DMS79 (cell line): Measurements from ENCODE around the gene TEX26.

Source experiments
- DNase-seq: peaks from one replicate; lab custom pipeline; 2025; lab: John Stamatoyannopoulos, UW

TEX26 gene

DNA sequence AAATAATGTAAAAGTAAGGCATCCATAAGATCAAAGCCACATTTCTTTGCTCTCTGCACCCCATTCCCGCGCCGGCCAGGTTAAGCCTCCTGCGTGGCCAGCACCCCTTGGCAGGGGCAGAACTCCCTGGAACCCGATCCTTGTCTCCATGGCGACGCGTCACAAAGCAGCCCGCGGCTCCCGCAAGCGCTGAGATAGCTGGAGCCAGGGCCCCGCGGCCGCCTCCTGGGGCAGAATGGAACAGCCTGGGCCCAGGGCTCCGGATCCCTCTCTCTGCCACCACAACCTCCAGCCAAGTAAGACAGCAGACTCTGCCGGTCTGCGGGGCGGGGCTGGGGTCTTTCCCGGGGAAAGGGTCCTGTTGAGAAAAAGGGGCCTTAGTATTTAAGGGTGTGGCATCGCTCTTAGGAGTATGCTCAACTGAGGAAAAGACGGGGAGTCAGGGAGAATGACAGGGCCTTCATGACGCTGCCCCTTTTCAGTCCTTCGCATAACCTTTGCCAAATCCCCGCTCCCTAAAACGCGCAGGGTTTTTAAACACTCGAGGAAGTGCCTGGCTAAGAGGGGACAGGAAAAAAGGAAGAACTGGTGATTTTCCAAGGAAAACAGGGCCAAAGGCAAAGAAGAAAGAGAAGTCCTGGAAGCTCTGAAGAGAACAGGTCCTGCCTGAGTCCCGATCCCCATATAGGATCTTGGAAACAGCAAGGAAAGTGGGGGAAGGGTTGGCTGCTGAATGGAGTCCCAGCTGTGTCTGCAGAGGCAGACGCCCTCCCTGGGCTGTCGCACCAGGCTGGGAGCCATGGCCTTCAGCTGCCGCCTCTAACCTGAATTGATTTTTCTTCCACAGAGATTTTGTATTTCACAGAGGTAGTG, at the start of gene TEX26:
TSS of gene TEX26 (plus strand) at position 176 of the 873 bp plus-strand sequence. CDS start at position 236, 60 bp downstream.
- no peak for DNase-seq

GRCh38 chr13:30882996-30883766, 49.3 kb upstream of the TEX26 start:
- no peak for DNase-seq

DNA sequence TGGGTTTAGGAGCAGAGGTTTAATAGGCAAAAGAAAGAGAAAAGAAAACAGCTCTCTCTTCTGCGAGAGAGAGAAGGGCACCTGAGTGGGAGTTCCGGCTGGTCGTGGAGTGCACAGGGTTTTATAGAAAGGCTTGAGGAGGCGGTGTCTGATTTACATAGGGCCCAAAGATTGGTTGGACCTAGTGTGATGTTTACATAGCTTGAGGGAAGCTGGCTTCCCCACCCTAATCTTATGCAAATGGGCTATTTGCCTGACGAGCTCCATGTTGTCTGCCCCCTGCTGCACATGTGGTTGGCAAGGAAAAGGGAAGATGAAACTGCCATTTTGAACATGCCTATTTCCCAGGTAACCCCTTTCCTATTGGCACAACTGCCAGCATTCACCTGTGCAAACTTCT, 47.9 kb upstream of the TEX26 start:
- no peak for DNase-seq

DNA sequence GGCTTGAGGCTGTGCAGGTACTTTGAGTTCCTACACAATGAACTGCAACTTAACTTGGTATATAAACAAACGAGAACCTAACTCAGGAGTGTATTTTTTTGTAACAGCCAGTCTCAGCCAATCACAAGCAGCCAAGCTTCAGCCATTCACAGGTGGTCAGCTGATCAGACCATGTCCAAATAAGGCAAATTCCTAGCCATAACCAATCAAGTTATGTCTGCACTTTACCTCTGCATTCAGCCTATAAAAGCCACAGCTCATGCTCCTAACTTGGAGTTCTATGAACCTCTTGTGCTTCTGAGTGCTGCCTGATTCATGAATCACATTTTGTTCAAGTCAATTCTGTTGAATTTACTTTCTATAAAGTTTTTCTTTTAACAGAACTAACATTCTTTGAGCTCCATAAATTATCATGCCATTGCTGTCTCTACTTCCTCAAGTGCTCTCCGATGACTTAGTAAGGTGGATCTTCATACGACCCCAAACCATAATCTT, 43.2 kb upstream of the TEX26 start:
- no peak for DNase-seq

DNA sequence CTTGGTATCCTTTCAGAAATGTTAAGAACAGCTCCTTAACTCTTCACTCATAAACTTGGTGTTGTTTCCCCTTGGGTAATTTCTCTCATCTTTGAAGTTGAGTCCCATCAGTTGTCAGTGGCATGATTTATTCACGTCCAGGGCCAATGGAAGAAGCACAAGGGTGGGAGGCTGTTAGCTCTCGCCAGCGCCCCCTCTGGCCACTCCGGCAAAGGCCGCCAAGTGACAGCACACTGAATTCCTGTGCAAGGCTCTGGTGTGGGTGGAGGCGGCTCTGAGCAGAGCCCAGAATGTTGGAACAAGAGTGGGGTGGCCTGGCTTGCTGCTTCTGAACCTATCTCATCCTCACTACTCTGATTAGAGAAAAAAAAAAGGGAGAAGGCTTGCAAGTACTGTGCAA, 39.5 kb upstream of the TEX26 start:
- no peak for DNase-seq

GRCh38 chr13:30895773-30896172, 36.7 kb upstream of the TEX26 start:
- DNase-seq: no peak

DNA sequence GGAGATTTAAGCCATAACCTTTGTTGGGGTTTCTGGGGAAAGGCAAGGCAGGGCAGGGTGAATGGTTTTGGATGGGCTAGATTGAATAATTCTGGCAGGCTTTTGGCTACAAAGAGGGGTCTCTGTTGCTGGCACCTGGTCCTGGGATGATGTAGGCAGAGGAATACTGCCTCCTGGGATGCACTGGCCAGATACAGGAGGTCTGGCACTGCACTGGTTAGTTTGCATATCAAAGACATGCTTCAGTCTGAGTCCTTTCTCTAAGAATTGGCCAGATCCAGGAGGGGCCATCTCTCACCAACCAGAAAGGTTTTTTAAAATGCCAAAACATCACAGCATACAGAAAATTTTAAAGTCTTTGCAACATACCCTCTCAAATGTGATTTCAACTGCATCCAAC, 34.4 kb upstream of the TEX26 start:
- DNase-seq: no peak

DNA sequence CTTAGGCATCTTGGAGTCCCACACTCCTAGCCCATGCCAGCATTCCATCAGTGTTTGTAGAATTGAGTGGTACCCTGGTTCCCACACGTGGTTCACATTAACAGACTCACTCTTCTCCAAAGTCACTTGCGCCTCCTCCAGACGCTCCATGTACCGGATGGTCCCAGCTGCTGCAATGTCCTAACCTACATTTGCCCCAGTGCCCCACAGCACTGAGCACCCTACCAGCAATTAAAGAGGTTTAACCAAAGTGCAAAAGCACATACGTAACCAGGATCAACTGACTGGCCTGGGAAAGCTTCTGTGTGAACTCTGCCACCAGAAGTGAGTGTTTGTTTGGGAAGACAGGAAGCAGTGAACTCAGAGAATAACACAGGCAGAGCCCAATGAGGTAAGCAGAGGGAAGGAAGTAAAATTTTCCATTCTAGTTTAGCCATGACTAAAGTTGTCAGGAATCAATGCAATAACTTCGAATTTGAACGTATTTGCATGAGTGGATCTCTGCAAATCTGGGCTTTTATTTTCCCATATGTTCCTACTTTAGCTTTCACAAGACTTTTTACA, 33.7 kb upstream of the TEX26 start:
- DNase-seq: no peak

- DNase-seq: no peak
These were observed 32.0 kb upstream of the TEX26 start for GRCh38 chr13:30900436-30900835.

DNA sequence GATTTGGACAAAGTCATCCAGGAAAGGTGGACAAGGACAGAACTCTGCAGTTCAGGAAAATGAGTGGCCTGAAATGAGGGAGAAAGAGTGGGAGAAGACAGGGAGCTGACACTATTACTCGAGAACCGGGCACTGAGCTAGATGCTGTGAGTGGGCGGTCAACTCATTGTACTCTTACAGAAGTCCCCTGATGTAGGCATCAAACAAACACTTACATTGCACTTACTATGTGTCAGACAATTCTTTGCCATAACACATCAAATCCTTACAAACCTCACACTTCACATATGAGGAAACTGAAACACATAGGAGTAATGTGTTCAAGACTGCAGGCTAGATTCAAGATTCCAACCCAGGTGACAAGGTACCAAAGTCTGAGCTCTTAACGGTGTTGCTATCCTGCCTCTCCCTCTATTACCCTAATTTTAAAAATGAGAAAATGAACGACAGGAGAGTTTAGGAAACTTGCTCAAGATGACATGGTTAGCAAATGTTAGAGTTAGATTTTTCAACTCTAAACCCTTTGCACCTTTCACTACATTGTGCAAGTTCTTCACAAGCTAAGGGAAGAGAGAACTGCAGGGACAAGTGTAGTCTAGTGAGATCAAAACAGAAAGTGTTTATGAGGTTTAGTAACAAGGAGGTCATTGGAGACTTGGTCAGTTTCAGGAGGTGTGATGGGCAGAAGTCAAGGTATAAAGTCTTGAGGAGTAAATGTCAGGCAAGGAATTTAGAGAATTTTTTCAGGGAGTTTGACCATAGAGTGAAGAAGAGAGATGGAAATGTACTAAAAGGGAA, 31.3 kb upstream of the TEX26 start:
- no peak for DNase-seq

- DNase-seq: no peak
These were observed 28.4 kb upstream of the TEX26 start for GRCh38 chr13:30904043-30904442.

DNA sequence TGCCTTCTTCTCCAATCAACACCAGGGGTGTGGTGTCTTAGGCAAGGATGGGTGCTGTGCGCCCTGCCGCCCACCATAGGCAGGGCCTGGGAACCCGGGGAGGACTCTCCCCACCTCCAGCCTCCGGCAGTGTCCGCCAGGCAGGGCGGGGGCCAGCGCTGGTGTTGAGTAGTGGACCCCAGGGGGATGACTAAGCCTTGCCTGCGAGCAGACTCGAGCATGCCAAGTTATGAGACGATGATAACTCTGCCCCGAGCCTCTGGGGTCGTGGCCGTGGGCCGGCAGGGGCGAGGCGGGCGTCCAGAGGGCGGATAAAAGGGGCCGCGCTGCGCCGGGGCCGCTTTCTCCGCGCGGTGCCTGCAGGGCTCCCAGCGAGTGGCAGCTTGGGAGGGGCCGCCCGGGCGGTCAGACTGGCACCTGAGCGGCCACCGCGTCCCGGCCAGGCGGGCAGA, 26.5 kb upstream of the TEX26 start, which contains the start of gene MEDAG:
TSS of gene MEDAG (plus strand) at position 340 of the 452 bp plus-strand sequence. CDS start 245 bp downstream, outside the sequence.
- DNase-seq: no peak

DNA sequence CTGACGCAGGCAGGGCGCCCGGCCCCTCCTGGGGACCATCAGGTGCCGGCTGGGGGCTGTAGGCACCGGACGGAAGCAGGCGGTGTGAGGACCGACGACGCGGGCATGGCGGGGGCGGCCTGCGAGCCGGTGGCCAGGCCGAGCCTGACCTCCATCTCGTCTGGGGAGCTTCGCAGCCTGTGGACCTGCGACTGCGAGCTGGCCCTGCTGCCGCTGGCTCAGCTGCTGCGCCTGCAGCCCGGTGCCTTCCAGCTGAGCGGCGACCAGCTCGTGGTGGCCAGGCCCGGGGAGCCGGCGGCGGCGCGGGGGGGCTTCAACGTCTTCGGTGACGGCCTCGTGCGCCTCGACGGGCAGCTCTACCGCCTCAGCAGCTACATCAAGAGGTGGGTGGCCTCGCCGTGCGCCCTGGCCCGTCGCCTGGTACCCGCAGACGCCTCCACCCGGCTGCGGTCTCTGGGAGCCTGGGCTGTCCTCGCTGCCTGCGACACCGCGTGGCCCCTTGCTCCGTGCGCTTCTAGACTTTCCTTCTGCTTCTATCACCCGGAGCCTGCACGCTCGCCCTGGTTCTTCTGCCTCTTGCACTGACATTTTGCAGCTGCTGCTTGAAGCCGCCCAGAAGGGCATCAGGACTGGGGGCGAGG, 25.9 kb upstream of the TEX26 start:
- no peak for DNase-seq

GRCh38 chr13:30907121-30907861, 25.2 kb upstream of the TEX26 start:
- DNase-seq: peak; percentile 80

DNA sequence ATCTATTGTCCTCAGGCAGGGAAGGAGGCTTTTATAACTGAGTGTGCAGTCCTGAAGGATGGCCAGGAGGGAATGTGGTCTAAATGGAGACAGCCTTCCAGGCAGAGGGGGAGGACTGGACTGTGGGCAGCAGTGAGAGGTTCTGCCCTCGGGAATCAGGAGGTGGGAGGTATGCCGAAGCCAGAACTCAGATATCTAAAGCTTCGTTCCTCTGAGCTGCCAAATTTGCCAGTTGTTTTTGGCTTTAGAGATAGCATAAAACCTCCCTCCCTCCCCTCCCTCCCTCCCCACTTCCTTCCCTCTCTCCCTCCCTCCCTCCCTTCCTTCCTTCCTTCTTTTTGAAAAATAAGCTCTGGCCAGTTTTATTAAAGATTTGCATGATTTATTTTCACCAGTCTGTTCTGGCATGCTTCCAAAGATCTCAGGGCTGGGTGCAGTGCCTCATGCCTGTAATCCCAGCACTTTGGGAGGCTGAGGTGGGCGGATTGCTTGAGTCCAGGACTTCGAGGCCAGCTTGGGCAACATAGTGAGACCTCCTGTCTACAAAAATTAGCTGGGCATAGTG, 24.0 kb upstream of the TEX26 start:
- DNase-seq: no peak

- DNase-seq: no peak
These were observed 21.8 kb upstream of the TEX26 start for GRCh38 chr13:30910676-30911075.

DNA sequence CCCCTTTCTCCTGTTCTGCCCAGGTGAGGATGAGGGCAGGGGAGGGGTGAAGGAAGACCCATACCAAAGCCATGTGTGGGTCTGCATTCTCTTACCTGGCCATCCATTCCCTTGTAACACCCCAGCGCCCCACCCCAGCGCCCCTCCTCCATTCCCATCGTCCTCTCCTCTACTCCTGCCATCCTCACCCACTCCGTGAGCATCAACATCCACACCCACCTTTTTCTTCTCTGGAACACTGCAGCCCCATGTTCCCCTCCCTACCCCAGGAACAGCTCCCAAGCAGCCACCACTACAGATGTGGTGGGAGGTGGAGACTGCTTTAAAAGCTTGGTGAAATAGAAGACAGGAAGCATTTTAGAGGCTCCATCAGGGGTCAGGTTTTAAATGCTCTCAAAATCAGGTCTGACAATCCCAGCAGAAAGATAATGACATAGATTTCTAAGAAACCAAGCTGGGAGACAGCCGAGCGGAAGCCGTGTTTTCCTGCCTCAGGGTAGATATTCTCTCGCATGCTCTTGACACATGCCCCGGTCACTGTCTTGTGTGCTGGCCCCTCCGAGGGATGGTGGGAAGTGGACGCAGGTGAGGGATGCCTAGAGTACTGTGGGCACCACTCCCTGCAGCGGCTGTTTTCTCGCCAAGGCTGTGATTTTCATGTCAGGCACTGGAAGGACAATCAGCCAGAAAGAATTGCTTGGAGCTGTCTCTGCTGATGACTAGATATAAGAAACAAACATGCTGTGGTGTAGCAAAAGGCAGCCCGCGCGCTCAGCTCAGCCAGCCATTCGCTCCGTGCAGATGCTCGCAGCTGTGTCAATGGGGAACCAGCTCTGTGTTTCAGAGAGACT, 16.5 kb upstream of the TEX26 start:
- DNase-seq: no peak

- no peak for DNase-seq
These were observed 15.5 kb upstream of the TEX26 start for GRCh38 chr13:30916991-30917390.
